Choroid plexus epithelial cell (primary cell): ENCODE results near the gene SHC2.

Experiments
- DNase-seq: peaks from one replicate; pipeline ENCODE4 v3.0.0-alpha.2; 2010; ENCODE audit warnings: low read depth
- H3K4me3 ChIP-seq: 2 replicates; pipeline ENCODE4 v1.5.1; 2011; ENCODE audit warnings: low read depth, mild to moderate bottlenecking, control low read depth, low read length, moderate library complexity
- CTCF ChIP-seq: conservative IDR thresholded peaks from 2 replicates; pipeline ENCODE4 v1.5.1; 2011; ENCODE audit warnings: low read depth, mild to moderate bottlenecking, control low read depth, inconsistent platforms, low read length, moderate library complexity

Gene SHC2

GRCh38 chr19:369256-369655 lies 91.6 kb downstream of the SHC2 start:
- no peak overlapping the region for H3K4me3 ChIP-seq
- DNase-seq, result no peak
- no peak for TF ChIP-seq CTCF

GRCh38 chr19:368630-369024 lies 92.2 kb downstream of the SHC2 start:
- no peak for TF ChIP-seq CTCF
- no peak overlapping the region for H3K4me3 ChIP-seq
- no peak for DNase-seq

GRCh38 chr19:367963-368629 lies 92.7 kb downstream of the SHC2 start:
- DNase-seq, result no peak
- TF ChIP-seq CTCF, result no peak
- no peak overlapping the region for H3K4me3 ChIP-seq

GRCh38 chr19:367561-367960 lies 93.3 kb downstream of the SHC2 start:
- no peak overlapping the region for H3K4me3 ChIP-seq
- DNase-seq, result no peak
- no peak for TF ChIP-seq CTCF

GRCh38 chr19:366951-367350 lies 93.9 kb downstream of the SHC2 start:
- DNase-seq, result no peak
- TF ChIP-seq CTCF, result no peak
- H3K4me3 ChIP-seq, result no peak overlapping the region
